ENCODE measurements around the gene ATP6AP2. TPM values are rescaled to one million over a fixed set of nuclear protein-coding genes. Genes with fewer than 3 reads are reported as not detected.

ATP6AP2 gene, protein sequence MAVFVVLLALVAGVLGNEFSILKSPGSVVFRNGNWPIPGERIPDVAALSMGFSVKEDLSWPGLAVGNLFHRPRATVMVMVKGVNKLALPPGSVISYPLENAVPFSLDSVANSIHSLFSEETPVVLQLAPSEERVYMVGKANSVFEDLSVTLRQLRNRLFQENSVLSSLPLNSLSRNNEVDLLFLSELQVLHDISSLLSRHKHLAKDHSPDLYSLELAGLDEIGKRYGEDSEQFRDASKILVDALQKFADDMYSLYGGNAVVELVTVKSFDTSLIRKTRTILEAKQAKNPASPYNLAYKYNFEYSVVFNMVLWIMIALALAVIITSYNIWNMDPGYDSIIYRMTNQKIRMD
- total RNA-seq (2011; cell fraction: chromatin; rRNA removed; ENCODE audit: low replicate concordance), result 78.0 and 106 TPM in 2 replicates
- total RNA-seq (2011; cell fraction: nucleolus; rRNA removed), result 66.9 and 82.1 TPM in 2 replicates
- total RNA-seq (2011; cell fraction: nucleoplasm; rRNA removed), result 114 and 118 TPM in 2 replicates
- total RNA-seq (2014; rRNA removed) (23.3 and 26.3 TPM in 2 replicates), total RNA-seq (2014; rRNA removed; fragmentation: Illumina TruSeq; extraction: Trizol) (45.8 and 50.2 TPM in 2 replicates), total RNA-seq (2015; rRNA removed; fragmentation: Illumina TruSeq; extraction: Trizol) (37.9 and 41.9 TPM in 2 replicates), total RNA-seq (2021) (38.7 and 50.1 TPM in 2 replicates), polyA plus RNA-seq (2011; rRNA removed) (131 and 134 TPM in 2 replicates), polyA plus RNA-seq (2014; fragmentation: Illumina TruSeq; extraction: Trizol) (69.7 and 70.2 TPM in 2 replicates), polyA plus RNA-seq (2014; fragmentation: Nextera tagmentation; extraction: Ambion mirVana) (10 to 100 TPM; 26.6 to 32.8 TPM), polyA plus RNA-seq (2014; rRNA removed) (38.0 and 38.8 TPM in 2 replicates), polyA minus RNA-seq (2011; rRNA and poly(A)+ RNA removed) (95.9 and 96.6 TPM in 2 replicates), Bru-seq, nascent RNA (percentile 68 among the genes with signal in this experiment), BruChase-seq, experiment 1, labeled RNA remaining after a 2-hour chase (percentile 68 among the genes with signal in this experiment), BruChase-seq, experiment 2, labeled RNA remaining after a 6-hour chase (percentile 70 among the genes with signal in this experiment)
- polyA plus RNA-seq (2011; cell fraction: cytosol; rRNA removed), result 38.5 and 54.4 TPM in 2 replicates
- polyA plus RNA-seq (2011; cell fraction: nucleus; rRNA removed), result 27.8 and 49.9 TPM in 2 replicates
- polyA plus RNA-seq (2012), result 56.2 and 68.2 TPM in 2 replicates
- 42.8 and 52.2 TPM in 2 replicates for polyA minus RNA-seq (2011; cell fraction: cytosol; rRNA and poly(A)+ RNA removed)
- 12.0 and 21.5 TPM in 2 replicates for polyA minus RNA-seq (2011; cell fraction: nucleus; rRNA and poly(A)+ RNA removed)
- long read RNA-seq, experiment 1, transcript ATP6AP2-217 (9 exons, 2,337 nt), result major isoform, 236 of 294 reads
- long read RNA-seq, experiment 1, transcript ATP6AP2-215 (8 exons, 1,962 nt), result minor isoform, 5 of 294 reads
- long read RNA-seq, experiment 1, transcript ATP6AP2-224 (8 exons, 1,929 nt), result minor isoform, 10 of 294 reads
- long read RNA-seq, experiment 1, partial matches to known transcripts, result 30 of 294 reads
- long read RNA-seq, experiment 1, other reads (novel, unspliced or antisense), result 8 of 294 reads
- long read RNA-seq, experiment 2, transcript ATP6AP2-217 (9 exons, 2,337 nt), result major isoform, 13 of 68 reads
- long read RNA-seq, experiment 2, partial matches to known transcripts, result 3 of 68 reads
- long read RNA-seq, experiment 2, other reads (novel, unspliced or antisense), result 51 of 68 reads
- long read RNA-seq, experiment 3, transcript ATP6AP2-217 (9 exons, 2,337 nt), result major isoform, 71 of 90 reads
- long read RNA-seq, experiment 3, transcript ATP6AP2-202 (7 exons, 1,093 nt), result minor isoform, 5 of 90 reads
- long read RNA-seq, experiment 3, partial matches to known transcripts, result 4 of 90 reads
- long read RNA-seq, experiment 3, other reads (novel, unspliced or antisense), result 4 of 90 reads

DNA sequence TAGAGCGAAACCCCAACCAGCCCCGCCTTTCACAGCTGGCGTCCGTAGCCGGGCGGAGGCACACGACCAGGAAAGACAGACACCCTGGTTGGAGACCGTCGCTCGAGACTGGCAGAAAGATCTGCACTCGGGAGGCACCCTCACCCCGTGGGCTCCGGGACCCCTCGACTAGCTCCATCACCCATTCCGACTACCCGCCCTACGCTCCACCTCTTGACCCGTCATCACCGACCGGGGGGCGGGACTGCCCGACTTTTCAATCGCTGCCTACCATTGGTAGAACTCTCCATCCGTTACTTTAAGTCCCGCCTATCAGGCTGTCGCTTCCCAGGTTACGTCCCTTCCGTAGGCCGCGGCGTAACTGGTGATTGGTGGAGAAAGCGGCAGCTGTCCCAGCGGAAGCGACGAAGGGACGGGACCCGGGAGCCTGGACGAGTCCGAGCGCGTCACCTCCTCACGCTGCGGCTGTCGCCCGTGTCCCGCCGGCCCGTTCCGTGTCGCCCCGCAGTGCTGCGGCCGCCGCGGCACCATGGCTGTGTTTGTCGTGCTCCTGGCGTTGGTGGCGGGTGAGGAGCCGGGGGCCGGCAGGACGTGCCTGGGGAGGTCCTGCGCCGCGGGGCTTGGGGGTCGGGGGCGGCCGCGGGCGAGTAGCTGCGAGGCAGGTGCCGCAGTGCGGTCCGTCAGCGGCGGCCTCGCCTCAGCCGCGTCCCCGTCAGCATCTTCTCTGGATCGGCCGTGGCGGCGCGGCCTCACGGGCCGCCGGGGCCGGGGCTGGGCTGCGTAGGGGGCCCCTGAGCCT lies at the start of gene ATP6AP2:
TSS of gene ATP6AP2 (plus strand) at position 434 of the 799 bp plus-strand sequence. CDS start at position 530, 96 bp downstream.
- no peaks in the 10 kb centered on the region; the same call in 1 of the 2 replicates for H4K20me1 ChIP-seq (replicated peaks; ENCODE audit: control insufficient read depth, insufficient read depth, low read length)
- peak; percentile 99 for FAIRE-seq
- H3K36me3 ChIP-seq (ENCODE audit: control insufficient read depth, insufficient read depth, low read length), result no peaks in the 10 kb centered on the region
- ChIA-PET POLR2A (interaction anchor here (0.5 to 0.7 kb wide), 2 partner anchors 214 to 546 kb away, joined by 3 to 4 read pairs; no protein-coding TSS in a partner anchor), CTCF (ENCODE audit: low intra/inter-chr PET ratio) (no interaction called here)
- peak within 1 kb of the TSS; percentile 92 for H2AFZ ChIP-seq (ENCODE audit: low read depth, low read length)
- H3K27me3 ChIP-seq (ENCODE audit: control insufficient read depth in 2 of 2, insufficient read depth in 2 of 2, low read length in 2 of 2), result no peaks in the 10 kb centered on the region
- H3K9ac ChIP-seq (ENCODE audit: insufficient read depth in 1 of 2, low read depth in 2 of 2, low read length in 2 of 2), result peak within 1 kb of the TSS; percentile 62 to 91
- H3K79me2 ChIP-seq (ENCODE audit: control insufficient read depth, insufficient read depth, low read length), result peaks cover 25% of the 10 kb centered on the region
- peak; percentile 94 to 96 (median 95) for DNase-seq (ENCODE audit: extremely low read depth in 1 of 4, low spot score in 3 of 4)
- H3K4me3 ChIP-seq, result peak within 1 kb of the TSS; percentile 88
- peaks cover 5 to 14% of the 10 kb centered on the region in 2 experiments; a peak in 3 of 5 replicates for H3K4me1 ChIP-seq (replicated peaks in 1 of 2; ENCODE audit: control insufficient read depth in 2 of 2, insufficient read depth in 2 of 2, low read length in 2 of 2)
- 1% methylated on average over 30 of the region's 89 CpGs for WGBS (ENCODE audit: insufficient coverage, low coverage, missing lambda C conversion rate)
- H3K4me2 ChIP-seq (ENCODE audit: insufficient read depth, low read length), result peak within 1 kb of the TSS; percentile 85
- H3K27ac ChIP-seq (ENCODE audit: extremely low read depth, low read depth, low read length), result peak within 1 kb of the TSS; percentile 68; the same call in 2 of the 3 replicates
- in situ Hi-C loops (cut with MboI), result no loop called here
- H3K9me1 ChIP-seq (ENCODE audit: control insufficient read depth, insufficient read depth, low read length), result no peaks in the 10 kb centered on the region
- intact Hi-C loops (cut with micrococcal nuclease), result loop anchor here (10.0 kb wide), 1 partner anchor 64 kb away; the partner anchor contains the start of gene CXorf38
- H3K9me3 ChIP-seq (replicated peaks; ENCODE audit: control insufficient read depth, insufficient read depth, low read depth, low read length), result no peaks in the 10 kb centered on the region
- no TSS peak for BruUV-seq (replicated peaks)
- peak; percentile 99 for ATAC-seq
- TF ChIP-seq MTF1 (CRISPR knock-in tag; IDR thresholded peaks at IDR 0.05; ENCODE audit: borderline replicate concordance), result no peak
- peak; percentile 25; the same call in 1 of the 2 replicates for TF ChIP-seq JUND (IDR thresholded peaks at IDR 0.05; ENCODE audit: borderline replicate concordance, low read depth, low read length)
- TF ChIP-seq JUND (tag; IDR thresholded peaks at IDR 0.05; ENCODE audit: borderline replicate concordance, low read depth, low read length), result no peak; the same call in 2 of the 3 replicates
- no peak for TF ChIP-seq HDAC6 (IDR thresholded peaks at IDR 0.05; ENCODE audit: low read depth, low read length)
- TF ChIP-seq HNRNPL (IDR thresholded peaks at IDR 0.05; ENCODE audit: low read depth, low read length), result no peak
- peak; percentile 65; the same call in 1 of the 2 replicates for TF ChIP-seq MTA3 (IDR thresholded peaks at IDR 0.05; ENCODE audit: borderline replicate concordance)
- TF ChIP-seq EWSR1 (IDR thresholded peaks at IDR 0.05; ENCODE audit: borderline replicate concordance, low read depth, partially characterized antibody), result no peak
- TF ChIP-seq HNRNPK (IDR thresholded peaks at IDR 0.05; ENCODE audit: low read depth, low read length, poor library complexity, severe bottlenecking), result no peak
- no peak for TF ChIP-seq LARP7 (IDR thresholded peaks at IDR 0.05)
- TF ChIP-seq NRF1 (conservative IDR thresholded peaks at IDR 0.05 in 1 of 2, IDR thresholded peaks at IDR 0.05 in 1 of 2), result peak; percentile 6 to 34; a peak in 1 of 4 replicates
- TF ChIP-seq NELFE (IDR thresholded peaks at IDR 0.05; ENCODE audit: insufficient read depth, insufficient read length), result no peak
- TF ChIP-seq, protein P1, sequence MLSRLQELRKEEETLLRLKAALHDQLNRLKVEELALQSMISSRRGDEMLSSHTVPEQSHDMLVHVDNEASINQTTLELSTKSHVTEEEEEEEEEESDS (CRISPR knock-in tag; IDR thresholded peaks at IDR 0.05), result no peak
- TF ChIP-seq, protein P2, sequence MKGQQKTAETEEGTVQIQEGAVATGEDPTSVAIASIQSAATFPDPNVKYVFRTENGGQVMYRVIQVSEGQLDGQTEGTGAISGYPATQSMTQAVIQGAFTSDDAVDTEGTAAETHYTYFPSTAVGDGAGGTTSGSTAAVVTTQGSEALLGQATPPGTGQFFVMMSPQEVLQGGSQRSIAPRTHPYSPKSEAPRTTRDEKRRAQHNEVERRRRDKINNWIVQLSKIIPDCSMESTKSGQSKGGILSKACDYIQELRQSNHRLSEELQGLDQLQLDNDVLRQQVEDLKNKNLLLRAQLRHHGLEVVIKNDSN (CRISPR knock-in tag; IDR thresholded peaks at IDR 0.05), result peak; percentile 68; the same call in 1 of the 2 replicates
